Trophoblast cell (in vitro differentiated cells and primary cell): ENCODE measurements around the gene PNPLA2.

ENCODE experiments used
- DNase-seq, 2 donors: peaks; one replicate each; pipeline ENCODE4 v3.0.0-alpha.2; 2016
- H2AFZ ChIP-seq: 2 replicates; pipeline ENCODE4 v1.6.1; 2013; ENCODE audit warnings: low read length, moderate library complexity, mild to moderate bottlenecking; ENCODE audit not compliant: insufficient read depth, poor library complexity
- H2AK5ac ChIP-seq: 2 replicates; pipeline ENCODE4 v1.6.1; 2013; ENCODE audit warnings: mild to moderate bottlenecking, low read length
- H2BK120ac ChIP-seq: 2 replicates; pipeline ENCODE4 v1.6.1; 2013; ENCODE audit warnings: low read length, mild to moderate bottlenecking, moderate library complexity; ENCODE audit not compliant: insufficient read depth, poor library complexity
- H2BK12ac ChIP-seq: 2 replicates; pipeline ENCODE4 v1.6.1; 2013; ENCODE audit warnings: mild to moderate bottlenecking, low read length, moderate library complexity
- H2BK5ac ChIP-seq: 2 replicates; pipeline ENCODE4 v1.6.1; 2013; ENCODE audit warnings: low read length, low read depth, moderate library complexity, mild to moderate bottlenecking; ENCODE audit not compliant: poor library complexity
- H3K14ac ChIP-seq: 2 replicates; pipeline ENCODE4 v1.6.1; 2013; ENCODE audit warnings: mild to moderate bottlenecking, low read length
- H3K18ac ChIP-seq: 2 replicates; pipeline ENCODE4 v1.6.1; 2013; ENCODE audit warnings: mild to moderate bottlenecking, low read length
- H3K23ac ChIP-seq: 2 replicates; pipeline ENCODE4 v1.6.1; 2013; ENCODE audit warnings: low read length
- H3K27ac ChIP-seq: 2 replicates; pipeline ENCODE4 v1.5.1; 2013; ENCODE audit warnings: low read depth, mild to moderate bottlenecking, inconsistent platforms, low read length, moderate library complexity
- H3K27me3 ChIP-seq: 2 replicates; pipeline ENCODE4 v1.6.1; 2013; ENCODE audit warnings: inconsistent platforms, mild to moderate bottlenecking, low read length, moderate library complexity; ENCODE audit not compliant: insufficient read depth
- H3K36me3 ChIP-seq, 2 experiments: 1 replicate in 1 of 2; 2 replicates in 1 of 2; pipeline ENCODE4 v1.6.1; 2013; ENCODE audit warnings: low read length in 2 of 2, mild to moderate bottlenecking in 2 of 2, moderate library complexity in 1 of 2; ENCODE audit not compliant: insufficient read depth in 2 of 2, control insufficient read depth in 1 of 2
- H3K4ac ChIP-seq: 2 replicates; pipeline ENCODE4 v1.6.1; 2013; ENCODE audit warnings: low read depth, mild to moderate bottlenecking, low read length, moderate library complexity
- H3K4me1 ChIP-seq, 2 experiments: 1 replicate in 1 of 2; 2 replicates in 1 of 2; pipeline ENCODE4 v1.6.1; 2013; ENCODE audit warnings: low read length in 2 of 2, mild to moderate bottlenecking in 2 of 2, moderate library complexity in 1 of 2; ENCODE audit not compliant: insufficient read depth in 2 of 2, control insufficient read depth in 1 of 2
- H3K4me2 ChIP-seq: 2 replicates; pipeline ENCODE4 v1.6.1; 2013; ENCODE audit warnings: inconsistent platforms, mild to moderate bottlenecking, low read length, moderate library complexity
- H3K4me3 ChIP-seq: 2 replicates; pipeline ENCODE4 v1.5.1; 2013; ENCODE audit warnings: mild to moderate bottlenecking, low read depth, low read length, inconsistent platforms
- H3K79me1 ChIP-seq: one replicate; pipeline ENCODE4 v1.6.1; 2013; ENCODE audit warnings: low read length
- H3K79me2 ChIP-seq: 2 replicates; pipeline ENCODE4 v1.6.1; 2013; ENCODE audit warnings: low read length, mild to moderate bottlenecking; ENCODE audit not compliant: control insufficient read depth, insufficient read depth, poor library complexity
- H3K9ac ChIP-seq: 2 replicates; pipeline ENCODE4 v1.6.1; 2013; ENCODE audit warnings: mild to moderate bottlenecking, low read length
- H3K9me3 ChIP-seq: 2 replicates; pipeline ENCODE4 v1.6.1; 2013; ENCODE audit warnings: low read depth, mild to moderate bottlenecking, control low read depth, inconsistent platforms, low read length; ENCODE audit not compliant: insufficient read depth
- H4K12ac ChIP-seq: 2 replicates; pipeline ENCODE4 v1.6.1; 2013; ENCODE audit warnings: low read depth, mild to moderate bottlenecking, low read length, moderate library complexity
- H4K8ac ChIP-seq: 2 replicates; pipeline ENCODE4 v1.6.1; 2013; ENCODE audit warnings: low read depth, mild to moderate bottlenecking, low read length, moderate library complexity
- H4K91ac ChIP-seq: one replicate; pipeline ENCODE4 v1.6.1; 2013; ENCODE audit warnings: low read depth, mild to moderate bottlenecking, low read length, moderate library complexity
- WGBS: extraction: QIAGEN DNeasy Blood & Tissue Kit; methylation state at CpG from one replicate; pipeline ENCODE4 v1.1.7; 2013; ENCODE audit warnings: missing lambda C conversion rate; ENCODE audit not compliant: insufficient read length, insufficient coverage; ENCODE audit errors: extremely low coverage; 5-methylcytosine and 5-hydroxymethylcytosine counted together

PNPLA2 gene

DNA sequence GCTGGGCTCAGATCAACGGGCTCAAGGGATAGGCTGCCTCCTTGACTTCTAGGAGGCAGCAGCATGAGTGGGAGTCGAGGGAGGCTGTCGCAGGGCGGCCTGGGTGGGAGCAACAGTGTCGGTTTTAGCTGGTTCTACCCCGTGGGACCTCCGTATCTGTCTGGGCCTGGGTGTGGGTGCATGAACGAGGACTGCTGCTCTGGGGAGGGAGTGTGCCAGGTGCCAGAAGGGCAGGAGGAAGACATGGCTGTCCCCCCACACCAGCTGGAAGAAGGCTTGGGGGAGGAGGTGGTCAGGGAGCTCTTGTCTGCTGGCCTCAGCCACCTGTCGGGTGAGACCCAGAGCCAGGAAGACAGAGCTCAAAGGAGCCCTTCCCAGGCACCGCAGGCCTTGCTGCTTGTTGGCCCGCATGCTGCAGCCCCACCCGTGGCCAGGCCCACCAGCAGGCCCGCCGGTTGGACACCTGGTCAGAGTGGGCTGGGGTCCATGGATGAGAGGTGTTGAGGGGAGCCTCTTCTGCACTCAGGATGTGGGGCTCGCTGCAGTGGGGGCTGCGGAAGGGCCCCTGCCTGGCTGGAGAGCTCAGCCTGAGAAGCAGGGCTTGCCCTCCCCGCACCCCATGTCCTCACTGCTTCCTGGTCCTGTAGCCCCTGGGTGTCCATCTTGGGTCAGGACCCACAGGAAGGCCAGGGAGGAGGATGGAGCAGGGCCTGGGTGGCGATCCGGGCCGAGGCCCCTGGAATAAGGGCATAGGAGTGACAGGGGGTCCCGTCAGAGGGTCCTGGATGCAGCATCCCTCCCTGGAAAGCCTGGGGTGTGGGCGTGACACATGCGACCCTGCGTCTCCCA, 32.3 kb upstream of the PNPLA2 start:
- Histone ChIP-seq H4K12ac (no peak overlapping the region), H3K14ac (no peak overlapping the region), H3K9ac (no peak overlapping the region), H3K9me3 (peaks cover 2% of the 10 kb centered on the region), H2BK5ac (no peak overlapping the region), H3K18ac (no peak overlapping the region), H3K36me3 (peaks cover 4 to 6% of the 10 kb centered on the region in 2 experiments), H2AK5ac (no peak overlapping the region), H3K27me3 (peaks cover 2% of the 10 kb centered on the region), H4K91ac (no peak overlapping the region), H3K4me3 (no peak overlapping the region), H3K23ac (no peak overlapping the region), H3K79me2 (no peaks in the 10 kb centered on the region), H3K4me2 (no peak overlapping the region), H2BK12ac (no peak overlapping the region), H4K8ac (no peak overlapping the region), H3K79me1 (no peaks in the 10 kb centered on the region), H3K4me1 (peaks cover 2 to 3% of the 10 kb centered on the region in 2 experiments), H3K4ac (no peak overlapping the region), H2BK120ac (no peak overlapping the region), H2AFZ (no peak overlapping the region), H3K27ac (no peak overlapping the region)
- no CpG with 5 or more reads among the region's 24 CpGs for WGBS
- DNase-seq, result no peak

GRCh38 chr11:787084-787675, 31.5 kb upstream of the PNPLA2 start:
- H3K79me1 ChIP-seq, result no peaks in the 10 kb centered on the region
- peaks cover under 1 to 3% of the 10 kb centered on the region in 2 experiments for H3K4me1 ChIP-seq
- no peak overlapping the region for H3K4me3 ChIP-seq
- H3K9ac ChIP-seq, result no peak overlapping the region
- H3K36me3 ChIP-seq, result peaks cover 11% of the 10 kb centered on the region in 2 experiments
- no peak overlapping the region for H3K27ac ChIP-seq
- no peak overlapping the region for H3K23ac ChIP-seq
- no peak overlapping the region for H3K4me2 ChIP-seq
- H2AFZ ChIP-seq, result no peak overlapping the region
- no peak overlapping the region for H4K12ac ChIP-seq
- no peak overlapping the region for H3K4ac ChIP-seq
- peaks cover 2% of the 10 kb centered on the region for H3K27me3 ChIP-seq
- WGBS, result no CpG with 5 or more reads among the region's 24 CpGs
- DNase-seq, result no peak
- H2BK12ac ChIP-seq, result no peak overlapping the region
- H2BK5ac ChIP-seq, result no peak overlapping the region
- H3K9me3 ChIP-seq, result peaks cover 2% of the 10 kb centered on the region
- H2BK120ac ChIP-seq, result no peak overlapping the region
- H3K79me2 ChIP-seq, result no peaks in the 10 kb centered on the region
- no peak overlapping the region for H4K91ac ChIP-seq
- no peak overlapping the region for H3K18ac ChIP-seq
- no peak overlapping the region for H4K8ac ChIP-seq
- H2AK5ac ChIP-seq, result no peak overlapping the region
- no peak overlapping the region for H3K14ac ChIP-seq

GRCh38 chr11:788009-788640, 30.6 kb upstream of the PNPLA2 start:
- no peak overlapping the region for H4K8ac ChIP-seq
- no peak overlapping the region for H3K23ac ChIP-seq
- H2BK120ac ChIP-seq, result no peak overlapping the region
- peaks cover 19 to 20% of the 10 kb centered on the region in 2 experiments for H3K36me3 ChIP-seq
- H3K27me3 ChIP-seq, result peaks cover 2% of the 10 kb centered on the region
- no peak overlapping the region for H3K27ac ChIP-seq
- H2AK5ac ChIP-seq, result no peak overlapping the region
- no peak for DNase-seq
- H3K4me2 ChIP-seq, result no peak overlapping the region
- no peak overlapping the region for H3K18ac ChIP-seq
- H3K79me1 ChIP-seq, result no peaks in the 10 kb centered on the region
- H3K4ac ChIP-seq, result no peak overlapping the region
- H3K4me3 ChIP-seq, result no peak overlapping the region
- no peak overlapping the region for H2BK5ac ChIP-seq
- no CpG with 5 or more reads among the region's 28 CpGs for WGBS
- no peak overlapping the region for H2BK12ac ChIP-seq
- no peak overlapping the region for H4K91ac ChIP-seq
- no peak overlapping the region for H3K14ac ChIP-seq
- H3K79me2 ChIP-seq, result no peaks in the 10 kb centered on the region
- H3K9ac ChIP-seq, result no peak overlapping the region
- H3K4me1 ChIP-seq, result peaks cover 0 to 3% of the 10 kb centered on the region in 2 experiments
- H2AFZ ChIP-seq, result no peak overlapping the region
- peaks cover 2% of the 10 kb centered on the region for H3K9me3 ChIP-seq
- no peak overlapping the region for H4K12ac ChIP-seq

- Histone ChIP-seq H3K4me2 (no peak overlapping the region), H3K23ac (no peak overlapping the region), H4K8ac (no peak overlapping the region), H3K4ac (no peak overlapping the region), H3K9me3 (peaks cover 2% of the 10 kb centered on the region), H3K36me3 (peaks cover 31% of the 10 kb centered on the region in 2 experiments), H3K4me3 (no peak overlapping the region), H2AFZ (no peak overlapping the region), H3K27me3 (peaks cover 2% of the 10 kb centered on the region), H4K12ac (no peak overlapping the region), H2BK12ac (no peak overlapping the region), H3K27ac (no peak overlapping the region), H4K91ac (no peak overlapping the region), H3K18ac (no peak overlapping the region), H3K79me1 (no peaks in the 10 kb centered on the region), H3K79me2 (no peaks in the 10 kb centered on the region), H3K4me1 (peaks cover 0 to 3% of the 10 kb centered on the region in 2 experiments), H3K9ac (no peak overlapping the region), H2BK120ac (no peak overlapping the region), H2AK5ac (no peak overlapping the region), H3K14ac (no peak overlapping the region), H2BK5ac (no peak overlapping the region)
- no CpG with 5 or more reads among the region's 31 CpGs for WGBS
- no peak for DNase-seq
Measured at GRCh38 chr11:788953-789940, 29.5 kb upstream of the PNPLA2 start.
